Measurements from ENCODE around the gene AP5S1.

Gene AP5S1

GRCh38 chr20:3782597-3782996 lies 37.8 kb upstream of the AP5S1 start:
- no peak for TF ChIP-seq CTCF (IDR thresholded peaks at IDR 0.05; ENCODE audit: low read depth, low read length)
- TF ChIP-seq EZH2phosphoT487 (IDR thresholded peaks at IDR 0.05; ENCODE audit: low read depth) = no peak
- H3K27ac ChIP-seq (ENCODE audit: low read length) = no peak overlapping the region
- H4K20me1 ChIP-seq (ENCODE audit: insufficient read depth, low read length) = peaks cover 4% of the 10 kb centered on the region; the same call in 1 of the 2 replicates

GRCh38 chr20:3783068-3783489 lies 37.3 kb upstream of the AP5S1 start:
- Histone ChIP-seq H3K9ac (ENCODE audit: low read length) (no peak overlapping the region), H3K4me2 (ENCODE audit: low read length) (no peak overlapping the region), H3K27me3 (ENCODE audit: low read depth, low read length) (0 out of 2 replicates have a peak, but pooled peaks cover under 1% of the 10 kb centered on the region), H3K79me2 (ENCODE audit: low read length) (peaks cover 6% of the 10 kb centered on the region; the same call in 1 of the 2 replicates), H4K20me1 (ENCODE audit: insufficient read depth, low read length) (peaks cover 4% of the 10 kb centered on the region; the same call in 1 of the 2 replicates), H3K36me3 (replicated peaks; ENCODE audit: low read depth, low read length) (no peaks in the 10 kb centered on the region), H3K4me3 (ENCODE audit: low read length) (no peak overlapping the region), H3K4me1 (ENCODE audit: low read length) (peaks cover 15% of the 10 kb centered on the region), H2AFZ (ENCODE audit: low read depth, low read length) (no peak overlapping the region), H3K9me3 (ENCODE audit: insufficient read depth, low read length) (no peaks in the 10 kb centered on the region), H3K27ac (ENCODE audit: low read length) (no peak overlapping the region)
- no peak for TF ChIP-seq CTCF (IDR thresholded peaks at IDR 0.05; ENCODE audit: low read depth, low read length)
- TF ChIP-seq EZH2phosphoT487 (IDR thresholded peaks at IDR 0.05; ENCODE audit: low read depth) = no peak

More at GRCh38 chr20:3782597-3782996, 37.8 kb upstream of the AP5S1 start:
- Histone ChIP-seq H3K4me1 (ENCODE audit: low read length) (peaks cover 14% of the 10 kb centered on the region), H3K9ac (ENCODE audit: low read length) (no peak overlapping the region), H2AFZ (ENCODE audit: low read depth, low read length) (no peak overlapping the region), H3K4me2 (ENCODE audit: low read length) (no peak overlapping the region), H3K9me3 (ENCODE audit: insufficient read depth, low read length) (no peaks in the 10 kb centered on the region), H3K4me3 (ENCODE audit: low read length) (no peak overlapping the region), H3K36me3 (replicated peaks; ENCODE audit: low read depth, low read length) (no peaks in the 10 kb centered on the region), H3K27me3 (ENCODE audit: low read depth, low read length) (no peaks in the 10 kb centered on the region), H3K79me2 (ENCODE audit: low read length) (peaks cover 6% of the 10 kb centered on the region; the same call in 1 of the 2 replicates)

GRCh38 chr20:3783511-3784195 lies 36.7 kb upstream of the AP5S1 start:
- TF ChIP-seq EZH2phosphoT487 (IDR thresholded peaks at IDR 0.05; ENCODE audit: low read depth) = no peak
- no peak for TF ChIP-seq CTCF (IDR thresholded peaks at IDR 0.05; ENCODE audit: low read depth, low read length)
- Histone ChIP-seq H3K4me3 (ENCODE audit: low read length) (no peak overlapping the region), H3K9me3 (ENCODE audit: insufficient read depth, low read length) (no peaks in the 10 kb centered on the region), H3K9ac (ENCODE audit: low read length) (no peak overlapping the region), H3K27ac (ENCODE audit: low read length) (no peak overlapping the region), H3K4me2 (ENCODE audit: low read length) (no peak overlapping the region), H3K79me2 (ENCODE audit: low read length) (peaks cover 6% of the 10 kb centered on the region; the same call in 1 of the 2 replicates), H4K20me1 (ENCODE audit: insufficient read depth, low read length) (peaks cover 4% of the 10 kb centered on the region; the same call in 1 of the 2 replicates), H3K4me1 (ENCODE audit: low read length) (peaks cover 15% of the 10 kb centered on the region), H3K27me3 (ENCODE audit: low read depth, low read length) (0 out of 2 replicates have a peak, but pooled peaks cover 3% of the 10 kb centered on the region), H2AFZ (ENCODE audit: low read depth, low read length) (no peak overlapping the region), H3K36me3 (replicated peaks; ENCODE audit: low read depth, low read length) (no peaks in the 10 kb centered on the region)

- peaks cover 15% of the 10 kb centered on the region for H3K4me1 ChIP-seq (ENCODE audit: low read length)
- H2AFZ ChIP-seq (ENCODE audit: low read depth, low read length) = no peak overlapping the region
- H3K4me3 ChIP-seq (ENCODE audit: low read length) = no peak overlapping the region
- H3K36me3 ChIP-seq (replicated peaks; ENCODE audit: low read depth, low read length) = no peaks in the 10 kb centered on the region
- no peak for TF ChIP-seq EZH2phosphoT487 (IDR thresholded peaks at IDR 0.05; ENCODE audit: low read depth)
- H3K4me2 ChIP-seq (ENCODE audit: low read length) = no peak overlapping the region
- no peak overlapping the region for H3K27ac ChIP-seq (ENCODE audit: low read length)
- peaks cover 6% of the 10 kb centered on the region; the same call in 1 of the 2 replicates for H3K79me2 ChIP-seq (ENCODE audit: low read length)
- H3K9ac ChIP-seq (ENCODE audit: low read length) = no peak overlapping the region
- 0 out of 2 replicates have a peak, but pooled peaks cover 3% of the 10 kb centered on the region for H3K27me3 ChIP-seq (ENCODE audit: low read depth, low read length)
- H3K9me3 ChIP-seq (ENCODE audit: insufficient read depth, low read length) = no peaks in the 10 kb centered on the region
- peaks cover 4% of the 10 kb centered on the region; the same call in 1 of the 2 replicates for H4K20me1 ChIP-seq (ENCODE audit: insufficient read depth, low read length)
Observed at GRCh38 chr20:3784216-3784853, 36.0 kb upstream of the AP5S1 start.
